ENCODE measurements around the gene AKIP1. TPM values are rescaled to one million over a fixed set of nuclear protein-coding genes. Genes with fewer than 3 reads are reported as not detected.

Gene AKIP1
- polyA plus RNA-seq, 1 donor = 23.5 TPM

DNA sequence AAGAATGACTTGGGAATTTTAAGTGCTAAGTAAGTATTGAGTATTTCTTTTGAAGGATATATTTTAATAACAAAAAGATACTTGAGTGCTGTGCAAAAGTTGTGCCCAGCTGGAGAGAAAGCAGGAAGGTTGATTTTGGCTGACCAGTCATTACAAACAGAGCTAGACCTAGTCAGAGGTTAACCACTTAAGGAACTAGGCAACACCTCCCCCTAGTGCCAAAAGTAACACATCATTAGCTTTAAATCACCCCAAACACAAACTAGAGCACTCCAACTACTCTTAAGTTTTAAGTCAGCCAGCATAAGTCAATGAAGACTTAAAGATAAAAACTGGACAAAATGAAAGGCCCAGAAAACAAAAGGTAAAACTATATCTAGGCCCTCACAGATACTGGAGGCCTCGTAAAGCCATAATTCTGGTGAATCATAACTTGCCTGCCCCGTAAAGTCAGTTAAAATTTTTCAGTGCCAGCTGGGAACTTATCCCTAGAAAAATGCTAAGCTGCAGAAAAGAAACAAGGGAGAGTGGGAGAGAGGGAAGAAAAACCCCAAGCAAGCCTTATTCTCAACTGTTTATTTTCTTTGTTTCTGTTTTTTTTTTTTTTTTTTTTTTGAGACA is 48.7 kb downstream of the AKIP1 start:
- peak; percentile 56 for DNase-seq (ENCODE audit: low read depth)

GRCh38 chr11:8961401-8961800 is 50.4 kb downstream of the AKIP1 start:
- DNase-seq (ENCODE audit: low read depth) = no peak

GRCh38 chr11:8962841-8963240 is 51.9 kb downstream of the AKIP1 start:
- DNase-seq (ENCODE audit: low read depth) = no peak

GRCh38 chr11:8963569-8964323 is 52.8 kb downstream of the AKIP1 start:
- DNase-seq (ENCODE audit: low read depth) = peak; percentile 11

DNA sequence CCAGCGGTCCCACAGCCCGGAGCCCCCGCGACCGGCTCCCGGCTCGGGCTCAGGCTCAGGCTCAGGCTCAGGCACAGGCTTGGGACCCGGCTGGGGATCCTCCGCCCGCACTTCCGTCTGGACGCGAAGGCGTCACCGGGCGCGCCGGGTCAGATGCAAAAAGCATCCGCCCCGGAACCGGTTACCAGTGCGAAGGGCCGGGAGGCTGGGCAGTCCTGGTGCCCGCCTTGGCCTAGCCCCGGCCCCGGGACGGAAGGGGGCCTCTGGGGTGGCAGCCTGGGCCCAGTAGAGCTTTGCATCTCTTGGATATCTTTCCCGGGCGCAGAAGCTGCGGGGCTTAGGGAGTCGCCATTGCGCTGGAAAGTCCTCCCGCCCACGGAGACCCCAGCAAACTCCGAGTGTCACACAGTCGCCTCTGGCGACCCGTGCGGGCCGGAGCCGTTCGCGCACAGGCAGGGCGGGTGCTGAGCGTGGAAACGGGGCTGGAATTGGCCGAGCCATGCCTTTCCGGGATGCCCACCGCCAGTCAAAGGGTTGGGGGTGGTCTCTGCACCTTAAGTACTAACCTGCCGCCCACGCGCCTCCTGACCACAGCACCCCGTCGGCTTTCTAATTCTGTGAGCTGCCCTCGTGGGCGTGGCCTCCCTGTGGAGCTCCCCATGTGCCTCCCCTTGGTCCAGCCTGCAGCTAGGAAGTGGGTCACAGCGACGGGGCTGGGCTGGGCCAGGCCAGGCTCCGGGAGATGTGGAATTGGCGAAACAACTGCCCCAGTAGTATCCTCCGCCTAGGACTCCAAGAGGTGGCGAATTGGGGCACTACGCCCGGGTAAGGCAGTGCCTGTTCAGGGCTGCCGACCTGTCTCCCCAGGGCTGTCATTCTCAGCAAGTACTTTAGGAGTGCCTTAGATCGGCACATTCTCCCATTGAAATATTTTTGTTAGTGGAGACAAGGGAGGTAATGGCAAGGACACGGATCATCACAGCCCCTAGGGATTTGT is 53.6 kb downstream of the AKIP1 start, which contains the start of gene TMEM9B:
TMEM9B (minus strand) TSS at position 119 of the 997 bp plus-strand sequence. CDS start 129 bp downstream, outside the sequence.
- DNase-seq (ENCODE audit: low read depth) = peak; percentile 58

DNA sequence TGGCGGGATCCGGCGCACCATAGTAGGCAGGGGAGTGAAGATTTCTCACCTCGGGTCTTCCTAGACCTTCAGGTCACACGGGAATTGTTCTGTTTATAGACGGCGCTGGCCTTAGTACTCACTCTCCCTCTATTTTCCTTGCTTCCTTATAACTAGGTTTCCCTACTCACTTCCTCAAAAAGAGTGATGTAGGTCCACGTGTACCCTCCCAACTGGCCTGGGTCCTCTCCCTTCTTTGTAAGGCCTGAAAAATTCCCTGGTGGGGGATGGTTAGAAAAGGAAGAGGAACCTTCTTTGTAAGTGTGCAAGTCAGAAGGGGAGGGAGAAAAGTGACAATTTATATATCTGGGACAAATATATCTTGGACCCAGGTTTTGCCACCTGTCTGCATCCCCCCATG is 56.2 kb downstream of the AKIP1 start:
- DNase-seq (ENCODE audit: low read depth) = no peak

Other genes with a start within 250 kb of the AKIP1 start
- 3.8 TPM for gene TRIM66, start 228.5 kb upstream of the AKIP1 start, polyA plus RNA-seq (ENCODE audit: insufficient read length)
- 3,644 TPM for gene RPL27A, start 228.4 kb upstream of the AKIP1 start, polyA plus RNA-seq (ENCODE audit: insufficient read length)
- gene C11orf16, start 21.8 kb downstream of the AKIP1 start, polyA plus RNA-seq (ENCODE audit: insufficient read length) = not detected
- gene ASCL3, start 31.8 kb downstream of the AKIP1 start, polyA plus RNA-seq (ENCODE audit: insufficient read length) = not detected
- gene TMEM9B, start 53.3 kb downstream of the AKIP1 start, polyA plus RNA-seq (ENCODE audit: insufficient read length) = 35.0 TPM
- gene NRIP3, start 92.8 kb downstream of the AKIP1 start, polyA plus RNA-seq (ENCODE audit: insufficient read length) = 0.87 TPM
- 31.3 TPM for gene SCUBE2, start 180.4 kb downstream of the AKIP1 start, polyA plus RNA-seq (ENCODE audit: insufficient read length)